H9 (cell line): ENCODE measurements around the gene CYB5B. TPM values are rescaled to one million over a fixed set of nuclear protein-coding genes. Genes with fewer than 3 reads are reported as not detected.
A peak's percentile ranks its signal among the peaks of the same experiment; 100 is the strongest.

Source experiments
- DNase-seq: peaks from one replicate; pipeline ENCODE4 v3.0.0-alpha.2; 2017
- H2AFZ ChIP-seq: one replicate; pipeline ENCODE4 v1.6.1; 2013; ENCODE audit warnings: mild to moderate bottlenecking, low read length, control low read depth, moderate library complexity
- H2AK5ac ChIP-seq: 2 replicates; pipeline ENCODE4 v1.6.1; 2013; ENCODE audit warnings: low read length, control low read depth, mixed read lengths; ENCODE audit not compliant: insufficient read length
- H2BK120ac ChIP-seq: one replicate; pipeline ENCODE4 v1.6.1; 2013; ENCODE audit warnings: low read depth, mild to moderate bottlenecking, low read length, control low read depth, inconsistent platforms; ENCODE audit not compliant: poor library complexity, severe bottlenecking
- H2BK12ac ChIP-seq: 2 replicates; pipeline ENCODE4 v1.6.1; 2013; ENCODE audit warnings: low read length, control low read depth, mixed read lengths, low read depth; ENCODE audit not compliant: insufficient read length
- H2BK15ac ChIP-seq: 2 replicates; pipeline ENCODE4 v1.6.1; 2013; ENCODE audit warnings: low read depth, low read length, control low read depth
- H2BK20ac ChIP-seq: one replicate; pipeline ENCODE4 v1.6.1; 2013; ENCODE audit warnings: low read depth, mild to moderate bottlenecking, low read length, control low read depth, inconsistent platforms; ENCODE audit not compliant: poor library complexity, severe bottlenecking
- H2BK5ac ChIP-seq: 2 replicates; pipeline ENCODE4 v1.6.1; 2013; ENCODE audit warnings: low read length, control low read depth, mixed read lengths; ENCODE audit not compliant: insufficient read length
- H3K14ac ChIP-seq: 2 replicates; pipeline ENCODE4 v1.6.1; 2013; ENCODE audit warnings: low read length, control low read depth; ENCODE audit not compliant: insufficient read depth
- H3K18ac ChIP-seq: 2 replicates; pipeline ENCODE4 v1.6.1; 2013; ENCODE audit warnings: low read depth, mild to moderate bottlenecking, mixed read lengths, low read length, control low read depth; ENCODE audit not compliant: insufficient read length
- H3K23ac ChIP-seq: 2 replicates; pipeline ENCODE4 v1.6.1; 2013; ENCODE audit warnings: low read length, control low read depth, mixed read lengths, low read depth; ENCODE audit not compliant: insufficient read length
- H3K23me2 ChIP-seq: 2 replicates; pipeline ENCODE4 v1.6.1; 2013; ENCODE audit warnings: low read depth, mild to moderate bottlenecking, mixed read lengths, low read length, control low read depth; ENCODE audit not compliant: insufficient read length, poor library complexity, severe bottlenecking
- H3K27ac ChIP-seq: 2 replicates; pipeline ENCODE4 v1.5.1; 2013; ENCODE audit warnings: low read length, control low read depth, mixed read lengths, low read depth; ENCODE audit not compliant: insufficient read length
- H3K27me3 ChIP-seq: 2 replicates; pipeline ENCODE4 v1.6.1; 2013; ENCODE audit warnings: low read length, control low read depth, inconsistent platforms; ENCODE audit not compliant: insufficient read depth
- H3K4ac ChIP-seq: 2 replicates; pipeline ENCODE4 v1.6.1; 2013; ENCODE audit warnings: low read depth, mild to moderate bottlenecking, control low read depth, inconsistent platforms, low read length, moderate library complexity
- H3K4me1 ChIP-seq: 2 replicates; pipeline ENCODE4 v1.6.1; 2013; ENCODE audit warnings: low read length, control low read depth, inconsistent platforms; ENCODE audit not compliant: insufficient read depth
- H3K4me2 ChIP-seq: 2 replicates; pipeline ENCODE4 v1.6.1; 2013; ENCODE audit warnings: low read length, control low read depth, mixed read lengths; ENCODE audit not compliant: insufficient read length, insufficient read depth
- H3K56ac ChIP-seq: 2 replicates; pipeline ENCODE4 v1.6.1; 2013; ENCODE audit warnings: low read depth, mild to moderate bottlenecking, mixed read lengths, low read length, control low read depth; ENCODE audit not compliant: insufficient read length
- H3K79me1 ChIP-seq: 2 replicates; pipeline ENCODE4 v1.6.1; 2013; ENCODE audit warnings: low read depth, mild to moderate bottlenecking, moderate library complexity, low read length, control low read depth, inconsistent platforms; ENCODE audit not compliant: insufficient read depth, poor library complexity, severe bottlenecking
- H3K79me2 ChIP-seq: 2 replicates; pipeline ENCODE4 v1.6.1; 2013; ENCODE audit warnings: low read length, control low read depth, inconsistent platforms; ENCODE audit not compliant: insufficient read depth
- H3K9ac ChIP-seq: 2 replicates; pipeline ENCODE4 v1.6.1; 2013; ENCODE audit warnings: low read length, control low read depth, mixed read lengths; ENCODE audit not compliant: insufficient read length; ENCODE audit errors: extremely low read depth
- H3K9me3 ChIP-seq: one replicate; pipeline ENCODE4 v1.6.1; 2013; ENCODE audit warnings: low read depth, low read length, inconsistent platforms; ENCODE audit not compliant: control insufficient read depth
- H3T11ph ChIP-seq: one replicate; pipeline ENCODE4 v1.6.1; 2013; ENCODE audit warnings: mild to moderate bottlenecking, low read length, control low read depth, inconsistent platforms
- H4K20me1 ChIP-seq: one replicate; pipeline ENCODE4 v1.6.1; 2013; ENCODE audit not compliant: control insufficient read depth, insufficient read length, insufficient read depth
- H4K5ac ChIP-seq: 2 replicates; pipeline ENCODE4 v1.6.1; 2013; ENCODE audit warnings: low read depth, mild to moderate bottlenecking, mixed read lengths, low read length, control low read depth; ENCODE audit not compliant: insufficient read length
- H4K8ac ChIP-seq: replicated peaks from 2 replicates; pipeline ENCODE4 v1.6.1; 2013; ENCODE audit warnings: low read length, control low read depth, mixed read lengths, low read depth; ENCODE audit not compliant: insufficient read length
- H4K91ac ChIP-seq: 2 replicates; pipeline ENCODE4 v1.6.1; 2013; ENCODE audit warnings: low read depth, mild to moderate bottlenecking, moderate library complexity, mixed read lengths, low read length, control low read depth; ENCODE audit not compliant: insufficient read length
- H3K27ac Mint-ChIP-seq, 3 experiments: 2 replicates in 2 of 3; 3 replicates in 1 of 3; pipeline ENCODE4 v1.8.0; 2020 to 2021; ENCODE audit warnings: mixed read lengths in 3 of 3, mild to moderate bottlenecking in 1 of 3, moderate library complexity in 1 of 3
- H3K27me3 Mint-ChIP-seq: 2 replicates; pipeline ENCODE4 v1.8.0; 2021; ENCODE audit warnings: low read depth, mild to moderate bottlenecking, moderate library complexity, mixed read lengths
- H3K36me3 Mint-ChIP-seq, 3 experiments: 2 replicates in 2 of 3; 3 replicates in 1 of 3; pipeline ENCODE4 v1.8.0; 2020 to 2021; ENCODE audit warnings: low read depth in 3 of 3, mixed read lengths in 3 of 3; ENCODE audit not compliant: insufficient read depth in 1 of 3
- H3K4me1 Mint-ChIP-seq, 2 experiments: 2 replicates each; pipeline ENCODE4 v1.8.0; 2020; ENCODE audit warnings: mixed read lengths in 2 of 2
- H3K4me3 Mint-ChIP-seq, 2 experiments: 2 replicates in 1 of 2; 3 replicates in 1 of 2; pipeline ENCODE4 v1.8.0; 2020 to 2021; ENCODE audit warnings: mild to moderate bottlenecking in 2 of 2, mixed read lengths in 2 of 2, moderate library complexity in 1 of 2
- H3K9me3 Mint-ChIP-seq, 2 experiments: 2 replicates in 1 of 2; 3 replicates in 1 of 2; pipeline ENCODE4 v1.8.0; 2020; ENCODE audit warnings: mild to moderate bottlenecking in 2 of 2, mixed read lengths in 2 of 2, moderate library complexity in 1 of 2
- CTCF ChIP-seq: fragments of 200-600 bp; sonication (generic); conservative IDR thresholded peaks from 3 replicates; pipeline ENCODE4 v1.8.0; 2021; ENCODE audit warnings: antibody characterized with exemption, mild to moderate bottlenecking
- WGBS: extraction: QIAGEN DNeasy Blood & Tissue Kit; methylation state at CpG from one replicate; pipeline ENCODE4 v1.1.7; 2013; ENCODE audit warnings: missing lambda C conversion rate, low lambda C conversion rate, mixed read lengths; ENCODE audit not compliant: insufficient read length; ENCODE audit errors: extremely low coverage; 5-methylcytosine and 5-hydroxymethylcytosine counted together
- total RNA-seq: library from RNA; stranded (reverse); gene quantifications from 2 replicates; pipeline ENCODE4 v1.2.1, GENCODE V29; 2021

CYB5B gene
- total RNA-seq, 1 experiment from 2014 or later: 126 TPM

GRCh38 chr16:69411064-69411985, 13.1 kb upstream of the CYB5B start:
- no peaks in the 10 kb centered on the region for H3K27me3 ChIP-seq
- H3K14ac ChIP-seq: no peak overlapping the region
- TF ChIP-seq CTCF: no peak
- H3K27me3 Mint-ChIP-seq: no peaks in the 10 kb centered on the region
- H3K9ac ChIP-seq: no peak overlapping the region
- H4K91ac ChIP-seq: no peak overlapping the region
- no peak overlapping the region for H4K8ac ChIP-seq
- H3K23me2 ChIP-seq: no peaks in the 10 kb centered on the region
- H2BK15ac ChIP-seq: no peak overlapping the region
- no peak overlapping the region for H2BK20ac ChIP-seq
- no peak overlapping the region for H3T11ph ChIP-seq
- no peaks in the 10 kb centered on the region for H3K9me3 ChIP-seq
- H3K27ac ChIP-seq: no peak overlapping the region
- H3K4me1 Mint-ChIP-seq: no peaks in the 10 kb centered on the region
- H3K23ac ChIP-seq: no peak overlapping the region
- H3K18ac ChIP-seq: no peak overlapping the region
- no peak overlapping the region for H2BK5ac ChIP-seq
- H3K4me3 Mint-ChIP-seq: no peak overlapping the region; a peak in 1 of 5 replicates
- no peaks in the 10 kb centered on the region for H4K20me1 ChIP-seq
- H2BK120ac ChIP-seq: no peak overlapping the region
- H3K27ac Mint-ChIP-seq: peak overlapping the region in 1 of 3 experiments; percentile 28; a peak in 2 of 7 replicates
- no peaks in the 10 kb centered on the region for H3K79me1 ChIP-seq
- no peak overlapping the region for H3K4me2 ChIP-seq
- no peaks in the 10 kb centered on the region for H3K4me1 ChIP-seq
- whole genome bisulfite sequencing: no CpG with 5 or more reads among the region's 18 CpGs
- H3K79me2 ChIP-seq: no peaks in the 10 kb centered on the region
- H3K4ac ChIP-seq: no peak overlapping the region
- no peak overlapping the region for H2BK12ac ChIP-seq
- H2AFZ ChIP-seq: no peak overlapping the region
- peaks cover 0 to 1% of the 10 kb centered on the region in 2 experiments; a peak in 2 of 5 replicates for H3K9me3 Mint-ChIP-seq
- no peak overlapping the region for H4K5ac ChIP-seq
- H3K36me3 Mint-ChIP-seq: no peaks in the 10 kb centered on the region
- no peak for DNase-seq
- no peak overlapping the region for H2AK5ac ChIP-seq
- no peak overlapping the region for H3K56ac ChIP-seq
